Measurements from ENCODE around the gene USP49. TPM values are rescaled to one million over a fixed set of nuclear protein-coding genes. Genes with fewer than 3 reads are reported as not detected.

Gene USP49
- total RNA-seq, 1 experiment from 2014 or later, result 4.1 TPM

DNA sequence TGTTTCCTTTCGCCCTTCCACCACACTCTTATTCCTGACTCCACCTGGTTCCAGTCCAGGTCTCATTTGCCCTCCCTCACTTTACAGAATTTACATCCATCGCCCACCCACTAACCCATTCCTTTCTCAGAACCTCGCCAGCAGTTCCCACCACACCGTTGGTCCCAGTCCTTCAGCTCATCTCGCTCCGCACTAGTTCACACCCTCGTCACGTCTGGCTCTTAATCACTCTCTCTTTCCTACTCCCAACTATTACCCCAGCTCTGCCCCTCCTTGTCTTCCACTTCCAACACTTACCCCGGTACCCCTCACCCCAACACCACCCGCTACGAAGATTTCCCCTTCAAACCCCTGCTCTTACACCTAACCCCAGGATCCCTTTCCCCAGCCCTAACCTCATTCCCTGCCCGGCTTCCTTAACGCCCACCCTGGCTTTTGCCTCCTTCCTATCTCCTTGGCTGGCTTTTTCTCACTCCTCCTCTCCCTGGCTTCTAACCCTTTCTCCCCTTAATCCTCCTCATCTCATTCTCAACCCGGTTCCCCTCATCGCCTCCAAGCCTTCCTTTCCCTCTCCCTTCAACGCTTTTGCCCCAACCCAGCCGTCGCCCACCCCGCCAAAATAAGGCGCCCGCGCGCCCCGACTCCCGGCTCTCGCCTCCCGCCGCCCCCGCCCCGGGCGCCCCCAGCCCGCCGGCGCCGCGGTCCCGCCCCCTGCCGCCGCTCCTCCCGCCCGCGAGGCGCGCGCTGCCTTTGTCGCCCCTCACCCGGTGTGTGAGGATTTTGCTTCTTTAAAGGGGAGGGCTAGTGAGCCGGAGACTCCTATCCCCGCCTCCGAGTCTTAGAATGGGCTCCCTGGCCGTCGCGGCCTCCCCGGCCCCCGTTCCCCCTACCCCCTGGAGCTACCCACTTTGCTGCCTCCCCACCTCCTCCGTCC, 542 bp downstream of the USP49 start:
- Mint-ChIP-seq H3K36me3 (ENCODE audit: insufficient read depth, unreplicated experiment) (peaks cover 9% of the 10 kb centered on the region), H3K27ac (ENCODE audit: low read depth, unreplicated experiment) (no peak overlapping the region), H3K4me1 (ENCODE audit: insufficient read depth, unreplicated experiment) (peaks cover 9% of the 10 kb centered on the region), H3K9me3 (ENCODE audit: unreplicated experiment) (no peaks in the 10 kb centered on the region), H3K27me3 (ENCODE audit: insufficient read depth, unreplicated experiment) (no peaks in the 10 kb centered on the region), H3K4me3 (ENCODE audit: unreplicated experiment) (no peak overlapping the region)
- TF ChIP-seq, protein P1, sequence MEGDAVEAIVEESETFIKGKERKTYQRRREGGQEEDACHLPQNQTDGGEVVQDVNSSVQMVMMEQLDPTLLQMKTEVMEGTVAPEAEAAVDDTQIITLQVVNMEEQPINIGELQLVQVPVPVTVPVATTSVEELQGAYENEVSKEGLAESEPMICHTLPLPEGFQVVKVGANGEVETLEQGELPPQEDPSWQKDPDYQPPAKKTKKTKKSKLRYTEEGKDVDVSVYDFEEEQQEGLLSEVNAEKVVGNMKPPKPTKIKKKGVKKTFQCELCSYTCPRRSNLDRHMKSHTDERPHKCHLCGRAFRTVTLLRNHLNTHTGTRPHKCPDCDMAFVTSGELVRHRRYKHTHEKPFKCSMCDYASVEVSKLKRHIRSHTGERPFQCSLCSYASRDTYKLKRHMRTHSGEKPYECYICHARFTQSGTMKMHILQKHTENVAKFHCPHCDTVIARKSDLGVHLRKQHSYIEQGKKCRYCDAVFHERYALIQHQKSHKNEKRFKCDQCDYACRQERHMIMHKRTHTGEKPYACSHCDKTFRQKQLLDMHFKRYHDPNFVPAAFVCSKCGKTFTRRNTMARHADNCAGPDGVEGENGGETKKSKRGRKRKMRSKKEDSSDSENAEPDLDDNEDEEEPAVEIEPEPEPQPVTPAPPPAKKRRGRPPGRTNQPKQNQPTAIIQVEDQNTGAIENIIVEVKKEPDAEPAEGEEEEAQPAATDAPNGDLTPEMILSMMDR (IDR thresholded peaks at IDR 0.05; ENCODE audit: unreplicated experiment), result no peak
- ChIA-PET CTCF (interaction anchor here (0.7 to 1.9 kb wide), 4 partner anchors 12 to 108 kb away, joined by 3 to 7 read pairs (median 4); no protein-coding TSS in a partner anchor), POLR2A (interaction anchor here (0.6 to 3.0 kb wide), 8 partner anchors 12 to 150 kb away, joined by 3 to 35 read pairs (median 4); partner anchors contain the start of genes BYSL, MED20 and TOMM6)
- intact Hi-C loops (cut with micrococcal nuclease), result loop anchor here (1.0 kb wide), 1 partner anchor 42 kb away; no protein-coding TSS in a partner anchor
- no peak for DNase-seq (ENCODE audit: unreplicated experiment)
- BruUV-seq (replicated peaks), result no TSS peak

DNA sequence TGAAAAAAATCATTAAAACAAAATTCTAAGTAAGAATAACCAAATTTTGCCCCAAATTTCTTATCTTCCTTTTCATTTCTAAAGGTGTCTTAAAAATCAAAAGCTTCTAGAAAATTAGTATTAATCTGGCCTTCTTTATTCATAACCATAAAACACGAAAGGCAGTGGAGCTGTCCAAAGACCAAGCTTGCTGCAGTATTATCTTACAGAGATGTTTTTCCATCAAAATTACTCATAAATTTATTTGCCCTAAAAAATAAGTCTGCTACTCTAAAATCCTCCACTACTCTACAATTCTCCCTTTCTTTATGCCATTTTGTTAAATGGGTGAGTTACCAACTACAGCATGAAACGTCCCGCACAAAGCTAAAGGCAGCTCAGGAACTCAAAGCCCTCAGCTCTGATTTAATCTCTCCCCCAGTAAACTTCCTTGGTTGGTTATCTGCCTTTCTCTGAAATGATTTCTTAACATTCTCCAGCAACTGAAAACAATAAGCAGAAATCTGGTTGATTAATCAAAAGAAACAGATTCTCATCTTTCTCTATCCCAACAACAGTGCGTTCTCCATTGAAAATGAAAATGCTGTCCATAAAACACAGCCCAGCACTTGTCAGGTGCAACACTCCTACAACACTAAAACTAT, 2.1 kb downstream of the USP49 start:
- POLR2A ChIA-PET, result interaction anchor here (0.7 to 1.2 kb wide), 2 partner anchors 28 to 1022 kb away, joined by 3 to 5 read pairs; partner anchors contain the start of genes BYSL and MED20
- TF ChIP-seq, protein P1 (IDR thresholded peaks at IDR 0.05; ENCODE audit: unreplicated experiment), result no peak
- Mint-ChIP-seq H3K4me1 (ENCODE audit: insufficient read depth, unreplicated experiment) (peaks cover 9% of the 10 kb centered on the region), H3K27ac (ENCODE audit: low read depth, unreplicated experiment) (no peak overlapping the region), H3K9me3 (ENCODE audit: unreplicated experiment) (no peaks in the 10 kb centered on the region), H3K36me3 (ENCODE audit: insufficient read depth, unreplicated experiment) (no peaks in the 10 kb centered on the region), H3K4me3 (ENCODE audit: unreplicated experiment) (no peak overlapping the region), H3K27me3 (ENCODE audit: insufficient read depth, unreplicated experiment) (no peaks in the 10 kb centered on the region)
- DNase-seq (ENCODE audit: unreplicated experiment), result no peak
- BruUV-seq (replicated peaks), result no TSS peak
- CTCF ChIA-PET, result interaction anchor here (0.9 kb wide), 1 partner anchor 152 kb away, joined by 3 read pairs; no protein-coding TSS in a partner anchor
- intact Hi-C loops (cut with micrococcal nuclease), result no loop called here

DNA sequence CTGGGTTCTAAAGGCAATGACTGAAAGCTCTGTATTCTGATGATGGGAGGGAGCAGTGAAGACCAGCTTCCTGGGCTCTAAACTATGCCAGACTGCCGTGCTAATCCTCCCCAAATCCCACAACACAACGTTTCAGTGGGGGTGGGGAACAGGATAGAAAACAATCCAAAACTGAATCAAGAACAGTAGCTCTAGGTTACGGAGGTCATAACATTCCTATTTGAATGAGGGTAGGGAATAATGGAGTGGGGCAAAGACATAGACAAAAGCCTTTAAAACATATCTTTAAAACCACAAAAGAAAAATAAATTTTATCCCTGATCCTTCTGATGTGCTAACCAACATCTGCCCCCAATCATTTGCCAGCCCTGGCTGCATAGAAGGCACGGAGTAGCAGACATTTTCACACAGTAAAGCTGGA, 7.8 kb downstream of the USP49 start:
- Mint-ChIP-seq H3K27ac (ENCODE audit: low read depth, unreplicated experiment) (no peak overlapping the region), H3K27me3 (ENCODE audit: insufficient read depth, unreplicated experiment) (no peaks in the 10 kb centered on the region), H3K9me3 (ENCODE audit: unreplicated experiment) (no peaks in the 10 kb centered on the region), H3K4me1 (ENCODE audit: insufficient read depth, unreplicated experiment) (no peaks in the 10 kb centered on the region), H3K4me3 (ENCODE audit: unreplicated experiment) (no peak overlapping the region), H3K36me3 (ENCODE audit: insufficient read depth, unreplicated experiment) (peaks cover 6% of the 10 kb centered on the region)
- intact Hi-C loops (cut with micrococcal nuclease), result no loop called here
- TF ChIP-seq, protein P1 (IDR thresholded peaks at IDR 0.05; ENCODE audit: unreplicated experiment), result no peak
- no TSS peak for BruUV-seq (replicated peaks)
- ChIA-PET CTCF (interaction anchor here (0.6 to 1.0 kb wide), 2 partner anchors 111 to 1436 kb away, joined by 3 to 5 read pairs; no protein-coding TSS in a partner anchor), POLR2A (interaction anchor here (0.9 to 2.3 kb wide), 3 partner anchors 9 to 158 kb away, joined by 3 to 11 read pairs (median 4); partner anchors contain the start of genes BYSL and MED20)
- DNase-seq (ENCODE audit: unreplicated experiment), result no peak

Data from MCF 10A (cell line).